GM19238 (cell line): ENCODE results near the gene B3GAT1.

Experiments
- DNase-seq: peaks from one replicate; pipeline ENCODE4 v3.0.0; 2011; ENCODE audit warnings: low spot score; ENCODE audit not compliant: insufficient read length

The B3GAT1 gene

DNA sequence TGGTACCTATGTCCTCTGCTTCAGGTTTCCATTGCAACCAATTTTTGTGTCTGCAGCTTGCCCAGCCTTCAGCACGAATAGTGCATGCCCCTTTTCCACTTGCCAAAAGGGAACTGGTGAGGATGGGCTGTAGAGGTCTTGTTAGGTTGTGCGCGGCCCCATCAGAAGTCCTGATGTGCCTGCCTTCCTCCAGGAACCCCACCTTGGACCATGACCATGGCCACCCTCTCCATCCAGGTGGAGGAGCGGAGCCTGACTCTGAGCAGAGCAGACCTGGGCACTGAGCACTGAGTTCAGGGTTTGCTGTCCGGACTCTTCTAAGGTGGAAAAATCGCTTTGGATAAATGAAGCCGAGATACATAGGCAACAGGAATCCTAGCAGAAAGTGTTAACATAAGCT lies 73.4 kb downstream of the B3GAT1 start:
- DNase-seq = no peak

DNA sequence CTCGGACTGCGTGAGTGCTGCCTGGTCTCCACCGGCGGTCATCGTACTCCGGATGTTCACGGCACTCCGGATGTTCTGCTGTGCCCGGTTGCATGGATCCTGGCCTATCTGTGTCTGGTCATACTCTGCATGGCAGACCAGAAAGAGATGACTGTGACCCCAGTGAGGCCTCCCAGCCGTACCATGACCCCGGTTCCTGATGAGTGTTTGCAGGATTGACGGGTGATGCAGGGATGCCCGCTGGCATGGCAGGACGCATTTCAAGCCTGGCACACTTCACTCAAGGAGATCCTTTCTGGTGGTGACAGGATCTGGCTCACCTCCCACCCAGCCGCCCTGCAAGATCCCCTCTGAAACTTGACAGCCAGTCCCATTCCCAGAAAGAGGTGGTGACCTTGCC lies 74.0 kb downstream of the B3GAT1 start:
- no peak for DNase-seq

DNA sequence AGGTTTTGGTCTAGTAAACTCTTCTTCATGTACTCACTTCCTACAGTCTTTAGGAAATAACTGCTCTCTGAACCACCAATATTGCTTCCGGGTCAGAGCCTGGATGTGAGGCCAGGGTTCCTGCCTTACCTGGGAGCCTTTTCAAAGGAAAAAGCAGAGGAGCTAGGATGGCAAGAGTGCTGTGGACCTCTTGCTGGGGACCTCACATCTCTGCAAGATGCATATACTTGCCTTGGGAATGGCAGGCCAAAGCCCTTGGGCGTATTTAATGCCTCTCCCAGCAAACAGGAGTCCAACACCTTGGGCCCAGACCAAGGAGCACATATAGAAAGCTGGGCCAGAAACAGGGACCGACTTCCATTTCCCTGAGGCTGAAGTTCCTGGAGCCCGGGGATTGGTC lies 75.0 kb downstream of the B3GAT1 start:
- DNase-seq = no peak

DNA sequence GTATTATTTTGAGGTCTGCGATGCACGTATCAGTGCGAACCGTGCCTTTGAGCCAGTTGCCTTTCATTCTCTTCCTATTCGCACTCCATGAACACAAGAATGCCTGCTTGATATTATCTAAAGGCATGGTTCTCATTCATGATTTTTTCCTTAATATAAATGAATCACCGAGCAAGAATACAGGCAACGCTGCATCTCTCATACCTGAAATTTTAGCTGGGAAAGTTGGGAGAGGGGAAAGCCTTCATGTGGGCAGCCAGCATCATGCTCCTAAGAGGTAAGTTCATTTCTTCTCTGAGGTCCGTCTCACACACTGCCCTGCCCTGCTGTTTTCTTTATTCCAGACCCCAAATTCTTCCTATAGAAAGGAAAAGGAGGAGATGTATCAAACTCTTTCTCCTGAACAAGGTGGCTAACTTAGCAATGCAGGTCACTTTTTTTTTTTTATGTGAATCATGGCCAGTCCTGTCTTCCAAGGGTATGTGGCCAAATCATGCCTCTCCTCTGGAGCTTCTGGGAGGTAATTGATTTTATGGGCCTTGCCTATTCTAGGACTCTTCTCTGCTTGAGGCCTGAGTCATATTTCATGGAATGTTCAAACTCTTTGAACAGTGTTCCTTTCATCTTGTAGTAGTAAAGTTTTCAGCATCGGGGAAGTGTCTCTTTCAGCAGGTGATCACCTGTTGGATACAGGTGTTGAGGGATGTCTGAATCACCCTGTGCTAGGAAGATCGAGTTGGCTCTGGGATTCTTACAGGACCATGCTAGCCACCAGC lies 77.1 kb downstream of the B3GAT1 start:
- DNase-seq = no peak

DNA sequence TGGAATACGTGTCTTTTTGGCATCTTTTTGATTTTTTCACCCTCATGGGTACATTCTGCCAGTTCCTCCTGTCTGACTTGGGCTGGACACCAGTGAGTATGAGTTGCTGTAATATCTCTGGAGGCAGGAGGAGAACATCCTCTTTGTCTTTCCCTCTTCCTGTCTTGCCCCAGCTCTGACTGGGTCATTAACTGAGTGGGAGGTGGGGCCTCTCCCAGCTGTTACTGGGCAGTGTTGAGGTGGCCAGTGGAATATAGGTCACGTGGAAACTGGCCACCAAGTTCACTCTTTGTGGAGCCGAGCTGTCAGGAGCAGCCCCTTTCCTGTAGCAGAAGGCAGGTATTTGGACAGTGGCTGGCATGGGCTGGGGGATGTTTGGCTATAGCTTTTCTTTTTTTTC lies 78.1 kb downstream of the B3GAT1 start:
- DNase-seq = no peak

DNA sequence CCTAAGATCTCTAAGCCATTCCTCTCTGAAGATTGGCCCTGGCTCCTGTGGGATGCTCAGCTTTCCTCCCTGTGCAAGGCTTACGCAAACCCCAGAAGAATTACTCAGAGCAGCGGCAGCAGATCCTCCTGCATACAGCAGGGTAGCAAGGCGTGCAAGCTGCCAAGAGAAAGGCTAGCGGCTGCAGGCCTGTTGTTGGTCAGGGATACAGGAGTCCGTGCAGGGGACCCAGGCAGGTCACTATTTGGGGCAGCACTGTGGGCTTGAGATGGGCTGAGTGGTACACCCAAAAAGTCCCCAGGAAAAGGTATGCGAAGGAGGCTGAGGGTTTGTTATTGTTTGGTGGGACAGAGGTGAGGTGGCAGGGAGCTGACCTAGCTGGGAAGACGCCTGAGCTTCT lies 78.7 kb downstream of the B3GAT1 start:
- no peak for DNase-seq

DNA sequence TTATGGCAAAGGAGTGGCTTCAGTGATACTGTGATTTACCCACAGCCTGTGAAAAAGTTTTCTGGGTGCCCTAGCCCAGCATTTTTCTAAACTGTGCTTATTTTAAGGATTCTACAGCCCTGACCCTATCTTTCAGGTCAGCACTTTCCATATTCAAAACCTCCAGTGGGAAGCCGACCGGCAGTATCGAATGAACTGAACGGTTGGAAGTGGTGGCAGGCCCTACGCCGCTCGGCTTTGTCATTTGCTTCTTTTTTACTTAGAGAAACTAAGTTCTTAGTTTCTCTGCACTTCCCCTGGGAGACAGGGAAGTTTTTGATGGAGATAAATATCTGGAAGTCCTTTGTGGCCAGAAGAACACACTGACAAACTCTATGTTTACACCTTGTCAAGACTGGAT lies 79.3 kb downstream of the B3GAT1 start:
- DNase-seq = no peak

DNA sequence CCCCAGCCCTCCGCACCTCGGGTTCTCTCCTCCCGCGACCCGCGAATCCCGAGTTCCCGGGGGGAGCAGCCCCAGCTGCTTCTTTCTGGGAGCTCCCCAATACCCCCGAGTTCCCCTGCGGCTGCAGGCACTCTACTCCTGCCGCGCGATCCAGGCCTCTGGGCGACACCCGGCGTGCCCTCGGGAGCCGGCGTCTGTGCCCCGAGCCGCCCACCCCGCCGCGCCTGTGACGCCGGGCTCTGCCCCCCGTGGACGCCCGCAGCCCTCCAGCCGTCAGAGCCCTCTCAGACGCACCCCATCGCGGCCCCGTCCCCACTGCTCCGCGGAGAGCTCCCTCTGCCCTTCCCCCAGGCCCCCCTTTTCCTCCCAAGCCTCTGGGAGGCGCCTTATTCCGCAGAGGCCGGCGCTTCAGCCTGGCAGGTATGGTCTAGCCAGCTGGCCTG lies 79.8 kb downstream of the B3GAT1 start:
- DNase-seq = no peak

DNA sequence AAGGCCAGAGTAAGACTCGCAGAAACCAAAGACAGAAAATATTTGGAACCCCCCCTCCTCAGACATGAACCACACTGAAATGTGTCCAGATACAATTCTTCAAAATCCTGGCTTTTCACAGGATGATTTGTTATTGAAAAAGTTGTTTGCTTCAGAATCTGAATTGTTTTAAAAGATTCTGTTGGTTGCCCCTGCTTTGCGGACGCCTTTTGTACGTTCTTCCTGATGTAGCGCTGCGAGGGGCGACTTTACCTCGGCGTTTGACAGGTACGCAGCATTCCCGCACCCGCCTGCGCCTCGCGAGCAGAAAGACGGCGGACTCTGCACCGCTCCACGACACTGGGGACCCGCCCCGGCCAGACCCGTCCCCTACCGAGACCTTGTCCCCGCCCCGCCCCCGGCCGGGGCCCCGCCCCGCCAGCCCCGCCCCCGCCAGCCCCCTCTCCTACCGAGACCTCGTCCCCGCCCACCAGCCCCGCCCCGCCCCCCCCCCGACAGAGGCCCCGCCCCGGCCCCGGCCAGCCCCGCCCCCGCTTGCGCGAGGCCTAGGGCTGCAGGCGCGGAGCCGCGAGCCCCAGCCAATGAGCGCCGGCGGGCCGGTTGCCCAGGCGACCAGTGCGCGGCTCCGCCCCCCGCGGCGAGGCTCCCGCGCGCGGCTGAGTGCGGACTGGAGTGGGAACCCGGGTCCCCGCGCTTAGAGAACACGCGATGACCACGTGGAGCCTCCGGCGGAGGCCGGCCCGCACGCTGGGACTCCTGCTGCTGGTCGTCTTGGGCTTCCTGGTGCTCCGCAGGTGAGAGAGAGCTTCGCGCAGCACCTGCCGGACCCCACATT lies 80.5 kb downstream of the B3GAT1 start, which contains the start of gene GLB1L2:
Gene GLB1L2 (plus strand): TSS at position 635 of the 835 bp plus-strand sequence. CDS start 74 bp downstream, at position 709.
- peak; percentile 64 for DNase-seq

DNA sequence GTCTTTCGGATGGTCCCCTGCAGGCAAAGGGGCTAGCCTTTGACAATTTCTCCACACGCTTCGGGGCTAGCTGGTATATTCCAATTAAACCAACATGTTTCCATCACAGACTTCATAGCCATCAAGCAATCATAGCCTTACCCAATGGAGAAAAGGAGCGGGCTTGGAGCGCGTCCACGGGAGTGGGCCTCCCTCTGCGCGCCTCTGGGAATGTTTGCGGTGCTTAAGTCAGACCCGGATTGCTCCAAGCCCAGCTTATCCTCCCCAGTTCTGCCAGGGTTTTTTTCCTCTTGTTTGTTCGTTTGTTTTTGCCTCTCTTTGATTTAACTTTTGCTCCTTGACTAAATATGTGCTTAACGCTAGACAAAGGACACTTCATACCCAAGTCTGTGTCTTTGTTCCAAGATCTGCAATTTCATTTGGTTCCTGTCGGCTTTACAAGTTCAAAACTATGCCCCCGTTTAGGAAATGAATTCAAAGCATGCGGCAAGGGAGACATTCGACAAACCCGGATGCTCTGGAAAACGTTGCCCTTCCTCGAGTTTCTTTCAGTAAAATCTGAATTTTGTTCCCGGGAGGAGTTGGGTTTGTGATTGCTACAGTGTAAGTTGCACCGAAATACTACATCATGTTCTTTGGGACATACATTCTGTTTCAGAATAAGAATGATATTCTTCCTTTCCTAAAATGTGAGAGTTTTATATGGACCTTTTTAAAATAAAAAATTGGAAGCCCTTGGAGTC lies 81.3 kb downstream of the B3GAT1 start:
- no peak for DNase-seq
